ENCODE results near the gene CCDC40. TPM values are rescaled to one million over a fixed set of nuclear protein-coding genes. Genes with fewer than 3 reads are reported as not detected.
A peak's percentile ranks its signal among the peaks of the same experiment; 100 is the strongest.

The CCDC40 gene
- total and polyA plus RNA-seq, 2 of the 13 experiments (the other 11 are each of a cell fraction or from before 2014, with no cell fraction given) = 4.1 to 5.5 TPM

DNA sequence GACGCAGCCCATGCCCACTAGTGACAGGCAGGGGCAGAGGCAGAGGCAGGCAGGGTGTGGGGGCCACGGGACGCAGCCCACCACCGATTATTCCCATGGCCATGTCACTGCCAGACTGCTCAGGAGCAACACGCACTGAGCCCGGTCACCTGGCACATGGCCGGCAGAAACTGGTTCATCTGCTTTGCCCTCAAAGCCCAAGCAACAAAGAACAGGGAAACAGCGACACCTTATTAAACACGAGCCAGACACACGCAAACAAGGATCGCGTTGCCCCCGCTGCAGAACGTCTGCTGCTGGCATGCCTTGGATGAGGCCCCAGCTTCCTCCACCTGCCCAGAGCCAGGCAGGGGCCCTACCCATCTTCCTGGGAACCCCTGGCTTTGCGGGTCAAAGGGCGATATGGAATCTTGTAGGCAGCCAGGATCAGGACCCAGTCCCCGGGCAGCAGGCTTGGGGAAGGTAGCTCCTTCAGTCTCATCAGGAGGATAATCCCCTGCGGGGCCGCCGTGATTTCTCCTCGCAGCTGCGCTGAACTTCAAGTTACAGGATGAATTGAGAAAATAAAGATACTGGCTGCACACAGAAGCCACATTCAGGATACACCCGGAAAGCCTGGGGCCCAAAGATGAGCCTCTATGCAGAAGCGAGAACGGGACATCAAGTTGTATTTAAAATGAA, 5.6 kb upstream of the CCDC40 start (continued):
- TF ChIP-seq, protein P1, sequence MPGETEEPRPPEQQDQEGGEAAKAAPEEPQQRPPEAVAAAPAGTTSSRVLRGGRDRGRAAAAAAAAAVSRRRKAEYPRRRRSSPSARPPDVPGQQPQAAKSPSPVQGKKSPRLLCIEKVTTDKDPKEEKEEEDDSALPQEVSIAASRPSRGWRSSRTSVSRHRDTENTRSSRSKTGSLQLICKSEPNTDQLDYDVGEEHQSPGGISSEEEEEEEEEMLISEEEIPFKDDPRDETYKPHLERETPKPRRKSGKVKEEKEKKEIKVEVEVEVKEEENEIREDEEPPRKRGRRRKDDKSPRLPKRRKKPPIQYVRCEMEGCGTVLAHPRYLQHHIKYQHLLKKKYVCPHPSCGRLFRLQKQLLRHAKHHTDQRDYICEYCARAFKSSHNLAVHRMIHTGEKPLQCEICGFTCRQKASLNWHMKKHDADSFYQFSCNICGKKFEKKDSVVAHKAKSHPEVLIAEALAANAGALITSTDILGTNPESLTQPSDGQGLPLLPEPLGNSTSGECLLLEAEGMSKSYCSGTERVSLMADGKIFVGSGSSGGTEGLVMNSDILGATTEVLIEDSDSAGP (CRISPR knock-in tag; IDR thresholded peaks at IDR 0.05; ENCODE audit: borderline replicate concordance) = peak; percentile 52; the same call in 1 of the 2 replicates
- TF ChIP-seq MED8 (CRISPR knock-in tag; IDR thresholded peaks at IDR 0.05; ENCODE audit: insufficient replicate concordance) = no peak
- TF ChIP-seq ZFX (CRISPR knock-in tag; IDR thresholded peaks at IDR 0.05; ENCODE audit: low read depth) = 0 out of 2 replicates have a peak, but pooled peaks have one; percentile 26
- no peak for TF ChIP-seq HOXD1 (CRISPR knock-in tag; IDR thresholded peaks at IDR 0.05)
- TF ChIP-seq, protein P2, sequence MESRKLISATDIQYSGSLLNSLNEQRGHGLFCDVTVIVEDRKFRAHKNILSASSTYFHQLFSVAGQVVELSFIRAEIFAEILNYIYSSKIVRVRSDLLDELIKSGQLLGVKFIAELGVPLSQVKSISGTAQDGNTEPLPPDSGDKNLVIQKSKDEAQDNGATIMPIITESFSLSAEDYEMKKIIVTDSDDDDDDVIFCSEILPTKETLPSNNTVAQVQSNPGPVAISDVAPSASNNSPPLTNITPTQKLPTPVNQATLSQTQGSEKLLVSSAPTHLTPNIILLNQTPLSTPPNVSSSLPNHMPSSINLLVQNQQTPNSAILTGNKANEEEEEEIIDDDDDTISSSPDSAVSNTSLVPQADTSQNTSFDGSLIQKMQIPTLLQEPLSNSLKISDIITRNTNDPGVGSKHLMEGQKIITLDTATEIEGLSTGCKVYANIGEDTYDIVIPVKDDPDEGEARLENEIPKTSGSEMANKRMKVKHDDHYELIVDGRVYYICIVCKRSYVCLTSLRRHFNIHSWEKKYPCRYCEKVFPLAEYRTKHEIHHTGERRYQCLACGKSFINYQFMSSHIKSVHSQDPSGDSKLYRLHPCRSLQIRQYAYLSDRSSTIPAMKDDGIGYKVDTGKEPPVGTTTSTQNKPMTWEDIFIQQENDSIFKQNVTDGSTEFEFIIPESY (CRISPR knock-in tag; IDR thresholded peaks at IDR 0.05) = peak; percentile 63; the same call in 1 of the 2 replicates
- TF ChIP-seq ZNF468 (CRISPR knock-in tag; IDR thresholded peaks at IDR 0.05) = no peak
- TF ChIP-seq NR2C2 (CRISPR knock-in tag; IDR thresholded peaks at IDR 0.05; ENCODE audit: borderline replicate concordance) = peak; percentile 51; the same call in 1 of the 2 replicates
- TF ChIP-seq MAZ (IDR thresholded peaks at IDR 0.05; ENCODE audit: borderline replicate concordance, low read depth, low read length) = no peak
- TF ChIP-seq MAZ (CRISPR knock-in tag; IDR thresholded peaks at IDR 0.05; ENCODE audit: low read depth) = no peak
- TF ChIP-seq, protein P3, sequence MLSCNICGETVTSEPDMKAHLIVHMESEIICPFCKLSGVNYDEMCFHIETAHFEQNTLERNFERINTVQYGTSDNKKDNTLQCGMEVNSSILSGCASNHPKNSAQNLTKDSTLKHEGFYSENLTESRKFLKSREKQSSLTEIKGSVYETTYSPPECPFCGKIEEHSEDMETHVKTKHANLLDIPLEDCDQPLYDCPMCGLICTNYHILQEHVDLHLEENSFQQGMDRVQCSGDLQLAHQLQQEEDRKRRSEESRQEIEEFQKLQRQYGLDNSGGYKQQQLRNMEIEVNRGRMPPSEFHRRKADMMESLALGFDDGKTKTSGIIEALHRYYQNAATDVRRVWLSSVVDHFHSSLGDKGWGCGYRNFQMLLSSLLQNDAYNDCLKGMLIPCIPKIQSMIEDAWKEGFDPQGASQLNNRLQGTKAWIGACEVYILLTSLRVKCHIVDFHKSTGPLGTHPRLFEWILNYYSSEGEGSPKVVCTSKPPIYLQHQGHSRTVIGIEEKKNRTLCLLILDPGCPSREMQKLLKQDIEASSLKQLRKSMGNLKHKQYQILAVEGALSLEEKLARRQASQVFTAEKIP (CRISPR knock-in tag; IDR thresholded peaks at IDR 0.05; ENCODE audit: borderline replicate concordance) = no peak
- no peak for TF ChIP-seq STAT5B (CRISPR knock-in tag; IDR thresholded peaks at IDR 0.05)
- TF ChIP-seq RBAK (CRISPR knock-in tag; IDR thresholded peaks at IDR 0.05) = no peak
- TF ChIP-seq, protein P4, sequence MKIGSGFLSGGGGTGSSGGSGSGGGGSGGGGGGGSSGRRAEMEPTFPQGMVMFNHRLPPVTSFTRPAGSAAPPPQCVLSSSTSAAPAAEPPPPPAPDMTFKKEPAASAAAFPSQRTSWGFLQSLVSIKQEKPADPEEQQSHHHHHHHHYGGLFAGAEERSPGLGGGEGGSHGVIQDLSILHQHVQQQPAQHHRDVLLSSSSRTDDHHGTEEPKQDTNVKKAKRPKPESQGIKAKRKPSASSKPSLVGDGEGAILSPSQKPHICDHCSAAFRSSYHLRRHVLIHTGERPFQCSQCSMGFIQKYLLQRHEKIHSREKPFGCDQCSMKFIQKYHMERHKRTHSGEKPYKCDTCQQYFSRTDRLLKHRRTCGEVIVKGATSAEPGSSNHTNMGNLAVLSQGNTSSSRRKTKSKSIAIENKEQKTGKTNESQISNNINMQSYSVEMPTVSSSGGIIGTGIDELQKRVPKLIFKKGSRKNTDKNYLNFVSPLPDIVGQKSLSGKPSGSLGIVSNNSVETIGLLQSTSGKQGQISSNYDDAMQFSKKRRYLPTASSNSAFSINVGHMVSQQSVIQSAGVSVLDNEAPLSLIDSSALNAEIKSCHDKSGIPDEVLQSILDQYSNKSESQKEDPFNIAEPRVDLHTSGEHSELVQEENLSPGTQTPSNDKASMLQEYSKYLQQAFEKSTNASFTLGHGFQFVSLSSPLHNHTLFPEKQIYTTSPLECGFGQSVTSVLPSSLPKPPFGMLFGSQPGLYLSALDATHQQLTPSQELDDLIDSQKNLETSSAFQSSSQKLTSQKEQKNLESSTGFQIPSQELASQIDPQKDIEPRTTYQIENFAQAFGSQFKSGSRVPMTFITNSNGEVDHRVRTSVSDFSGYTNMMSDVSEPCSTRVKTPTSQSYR (CRISPR knock-in tag; IDR thresholded peaks at IDR 0.05; ENCODE audit: borderline replicate concordance) = no peak
- TF ChIP-seq PAX8 (CRISPR knock-in tag; IDR thresholded peaks at IDR 0.05; ENCODE audit: borderline replicate concordance) = no peak
- no peak for TF ChIP-seq MZF1 (CRISPR knock-in tag; IDR thresholded peaks at IDR 0.05; ENCODE audit: borderline replicate concordance)
- TF ChIP-seq, protein P5, sequence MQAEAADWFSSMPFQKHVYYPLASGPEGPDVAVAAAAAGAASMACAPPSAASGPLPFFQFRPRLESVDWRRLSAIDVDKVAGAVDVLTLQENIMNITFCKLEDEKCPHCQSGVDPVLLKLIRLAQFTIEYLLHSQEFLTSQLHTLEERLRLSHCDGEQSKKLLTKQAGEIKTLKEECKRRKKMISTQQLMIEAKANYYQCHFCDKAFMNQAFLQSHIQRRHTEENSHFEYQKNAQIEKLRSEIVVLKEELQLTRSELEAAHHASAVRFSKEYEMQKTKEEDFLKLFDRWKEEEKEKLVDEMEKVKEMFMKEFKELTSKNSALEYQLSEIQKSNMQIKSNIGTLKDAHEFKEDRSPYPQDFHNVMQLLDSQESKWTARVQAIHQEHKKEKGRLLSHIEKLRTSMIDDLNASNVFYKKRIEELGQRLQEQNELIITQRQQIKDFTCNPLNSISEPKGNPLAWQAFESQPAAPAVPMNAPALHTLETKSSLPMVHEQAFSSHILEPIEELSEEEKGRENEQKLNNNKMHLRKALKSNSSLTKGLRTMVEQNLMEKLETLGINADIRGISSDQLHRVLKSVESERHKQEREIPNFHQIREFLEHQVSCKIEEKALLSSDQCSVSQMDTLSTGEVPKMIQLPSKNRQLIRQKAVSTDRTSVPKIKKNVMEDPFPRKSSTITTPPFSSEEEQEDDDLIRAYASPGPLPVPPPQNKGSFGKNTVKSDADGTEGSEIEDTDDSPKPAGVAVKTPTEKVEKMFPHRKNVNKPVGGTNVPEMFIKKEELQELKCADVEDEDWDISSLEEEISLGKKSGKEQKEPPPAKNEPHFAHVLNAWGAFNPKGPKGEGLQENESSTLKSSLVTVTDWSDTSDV (CRISPR knock-in tag; IDR thresholded peaks at IDR 0.05) = 0 out of 2 replicates have a peak, but pooled peaks have one; percentile 38
- peak; percentile 42; the same call in 1 of the 2 replicates for TF ChIP-seq ZNF343 (CRISPR knock-in tag; IDR thresholded peaks at IDR 0.05)
